Measurements from ENCODE around the gene PPIA. TPM values are rescaled to one million over a fixed set of nuclear protein-coding genes. Genes with fewer than 3 reads are reported as not detected.
"Not testable (repeated sequence)": the region's sequence is repeated elsewhere in the genome, so short reads cannot be mapped to it uniquely, and the experiment has no call there.

Gene PPIA
- total and polyA plus RNA-seq, 2 donors (not counting 1 experiment from before 2014, with no cell fraction given): 807 to 1,498 TPM

DNA sequence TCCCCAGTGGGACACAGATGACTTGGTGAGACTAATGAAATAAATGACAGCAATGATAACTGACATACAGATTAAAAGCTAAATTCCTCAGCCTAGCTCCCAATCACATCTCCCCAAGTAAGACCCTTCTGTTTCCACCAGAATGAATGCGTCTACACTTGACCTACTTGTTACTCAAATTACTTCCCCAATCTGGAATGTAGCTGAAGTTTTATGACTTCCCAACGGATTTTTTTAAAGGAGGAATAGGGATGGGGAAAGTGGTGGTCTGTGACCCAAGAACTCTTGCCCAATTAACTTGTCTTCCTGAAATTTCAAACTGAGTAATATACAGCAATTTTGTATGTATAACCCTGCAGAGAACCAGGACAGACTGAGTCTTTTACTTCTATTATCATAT lies 42.3 kb downstream of the PPIA start:
- ATAC-seq (ENCODE audit: low read depth) (no peak), DNase-seq (no peak)
- no peak overlapping the region for H3K4me2 ChIP-seq (replicated peaks; ENCODE audit: low read depth, low read length, poor library complexity, severe bottlenecking)
- H3K27ac Mint-ChIP-seq: no peak overlapping the region
- TF ChIP-seq, protein P1, sequence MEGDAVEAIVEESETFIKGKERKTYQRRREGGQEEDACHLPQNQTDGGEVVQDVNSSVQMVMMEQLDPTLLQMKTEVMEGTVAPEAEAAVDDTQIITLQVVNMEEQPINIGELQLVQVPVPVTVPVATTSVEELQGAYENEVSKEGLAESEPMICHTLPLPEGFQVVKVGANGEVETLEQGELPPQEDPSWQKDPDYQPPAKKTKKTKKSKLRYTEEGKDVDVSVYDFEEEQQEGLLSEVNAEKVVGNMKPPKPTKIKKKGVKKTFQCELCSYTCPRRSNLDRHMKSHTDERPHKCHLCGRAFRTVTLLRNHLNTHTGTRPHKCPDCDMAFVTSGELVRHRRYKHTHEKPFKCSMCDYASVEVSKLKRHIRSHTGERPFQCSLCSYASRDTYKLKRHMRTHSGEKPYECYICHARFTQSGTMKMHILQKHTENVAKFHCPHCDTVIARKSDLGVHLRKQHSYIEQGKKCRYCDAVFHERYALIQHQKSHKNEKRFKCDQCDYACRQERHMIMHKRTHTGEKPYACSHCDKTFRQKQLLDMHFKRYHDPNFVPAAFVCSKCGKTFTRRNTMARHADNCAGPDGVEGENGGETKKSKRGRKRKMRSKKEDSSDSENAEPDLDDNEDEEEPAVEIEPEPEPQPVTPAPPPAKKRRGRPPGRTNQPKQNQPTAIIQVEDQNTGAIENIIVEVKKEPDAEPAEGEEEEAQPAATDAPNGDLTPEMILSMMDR (IDR thresholded peaks at IDR 0.05): no peak
- no peak for TF ChIP-seq EZH2 (IDR thresholded peaks at IDR 0.05; ENCODE audit: borderline replicate concordance, insufficient read depth, low read depth, low read length, poor library complexity, severe bottlenecking)
- H2AFZ ChIP-seq (ENCODE audit: insufficient read depth, low read depth, low read length, poor library complexity, severe bottlenecking): no peak overlapping the region
- H3K4me1 ChIP-seq (ENCODE audit: control insufficient read depth in 2 of 2, insufficient read depth in 2 of 2, low read length in 2 of 2): no peaks in the 10 kb centered on the region
- H3K4me3 Mint-ChIP-seq: no peak overlapping the region
- ChIA-PET CTCF (no interaction called here), POLR2A (interaction anchor here (1.0 kb wide), 1 partner anchor 15 kb away, joined by 4 read pairs; no protein-coding TSS in a partner anchor)
- WGBS (ENCODE audit: insufficient coverage): no CpG with 5 or more reads among the region's 2 CpGs
- H3K27me3 ChIP-seq (replicated peaks in 1 of 4; ENCODE audit: control extremely low read depth in 1 of 4, control insufficient read depth in 3 of 4, insufficient read depth in 4 of 4, low read length in 3 of 4): no peaks in the 10 kb centered on the region
- peaks cover 77% of the 10 kb centered on the region for H3K79me2 ChIP-seq (ENCODE audit: control insufficient read depth, insufficient read depth, low read length)
- H4K20me1 ChIP-seq (ENCODE audit: control insufficient read depth, insufficient read depth, low read length, poor library complexity, severe bottlenecking): peaks cover 37% of the 10 kb centered on the region
- peaks cover 4% of the 10 kb centered on the region for H3K4me1 Mint-ChIP-seq
- H3K9me3 ChIP-seq (ENCODE audit: control extremely low read depth in 1 of 3, control insufficient read depth in 2 of 3, insufficient read depth in 1 of 3, low read length in 2 of 3): no peaks in the 10 kb centered on the region
- H3K27me3 Mint-ChIP-seq: no peaks in the 10 kb centered on the region
- peaks cover 0 to 68% of the 10 kb centered on the region in 2 experiments for H3K36me3 ChIP-seq (replicated peaks in 1 of 2; ENCODE audit: control extremely low read depth in 1 of 2, control insufficient read depth in 1 of 2, extremely low read depth in 1 of 2, insufficient read depth in 2 of 2, low read length in 1 of 2)
- intact Hi-C loops (cut with micrococcal nuclease): no loop called here
- H3K27ac ChIP-seq (ENCODE audit: low read length in 2 of 2): no peak overlapping the region
- no peak overlapping the region for H3K9ac ChIP-seq (ENCODE audit: low read length)
- no peak overlapping the region for H3K4me3 ChIP-seq (ENCODE audit: control extremely low read depth in 1 of 5, extremely low read depth in 1 of 5, insufficient read depth in 1 of 5, low read depth in 2 of 5, low read length in 4 of 5)
- H3K9me3 Mint-ChIP-seq (ENCODE audit: insufficient read depth): no peaks in the 10 kb centered on the region

DNA sequence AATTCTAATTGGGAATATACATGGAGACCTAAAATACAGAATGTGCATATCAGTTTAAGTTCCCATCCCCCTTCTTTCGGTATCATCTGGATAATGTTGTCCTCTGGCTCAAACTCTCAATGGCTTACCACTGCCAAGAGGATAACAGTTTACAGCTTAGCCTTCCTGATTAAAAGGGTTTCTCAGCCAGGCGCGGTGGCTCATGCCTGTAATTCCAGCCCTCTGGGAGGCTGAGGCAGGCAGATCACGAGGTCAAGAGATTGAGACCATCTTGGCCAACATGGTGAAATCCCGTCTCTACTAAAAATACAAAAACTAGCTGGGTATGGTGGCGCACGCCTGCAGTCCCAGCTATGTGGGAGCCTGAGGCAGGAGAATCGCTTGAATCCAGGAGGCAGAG lies 46.2 kb downstream of the PPIA start:
- H3K9ac ChIP-seq (ENCODE audit: low read length); H3K4me3 Mint-ChIP-seq; H3K4me2 ChIP-seq (replicated peaks; ENCODE audit: low read depth, low read length, poor library complexity, severe bottlenecking); DNase-seq; H3K27ac ChIP-seq (ENCODE audit: low read length in 2 of 2); intact Hi-C loops (cut with micrococcal nuclease); H3K9me3 ChIP-seq (ENCODE audit: control extremely low read depth in 1 of 3, control insufficient read depth in 2 of 3, insufficient read depth in 1 of 3, low read length in 2 of 3); H3K9me3 Mint-ChIP-seq (ENCODE audit: insufficient read depth); H2AFZ ChIP-seq (ENCODE audit: insufficient read depth, low read depth, low read length, poor library complexity, severe bottlenecking); H3K4me3 ChIP-seq (ENCODE audit: control extremely low read depth in 1 of 5, extremely low read depth in 1 of 5, insufficient read depth in 1 of 5, low read depth in 2 of 5, low read length in 4 of 5); H3K27me3 Mint-ChIP-seq; ATAC-seq (ENCODE audit: low read depth); POLR2A ChIA-PET; H3K27ac Mint-ChIP-seq; H3K27me3 ChIP-seq (replicated peaks in 1 of 4; ENCODE audit: control extremely low read depth in 1 of 4, control insufficient read depth in 3 of 4, insufficient read depth in 4 of 4, low read length in 3 of 4): not testable (repeated sequence)
- WGBS (ENCODE audit: insufficient coverage): 91% methylated on average over 3 of the region's 8 CpGs
- CTCF ChIA-PET: interaction anchor here (0.6 to 1.5 kb wide), 4 partner anchors 14 to 256 kb away, joined by 3 to 4 read pairs (median 3); no protein-coding TSS in a partner anchor
- Histone ChIP-seq H3K79me2 (ENCODE audit: control insufficient read depth, insufficient read depth, low read length) (peaks cover 84% of the 10 kb centered on the region), H4K20me1 (ENCODE audit: control insufficient read depth, insufficient read depth, low read length, poor library complexity, severe bottlenecking) (peaks cover 47% of the 10 kb centered on the region), H3K4me1 (ENCODE audit: control insufficient read depth in 2 of 2, insufficient read depth in 2 of 2, low read length in 2 of 2) (peaks cover 8 to 21% of the 10 kb centered on the region in 2 donors), H3K36me3 (replicated peaks in 1 of 2; ENCODE audit: control extremely low read depth in 1 of 2, control insufficient read depth in 1 of 2, extremely low read depth in 1 of 2, insufficient read depth in 2 of 2, low read length in 1 of 2) (peaks cover 0 to 36% of the 10 kb centered on the region in 2 experiments)
- peaks cover 32% of the 10 kb centered on the region for H3K4me1 Mint-ChIP-seq

DNA sequence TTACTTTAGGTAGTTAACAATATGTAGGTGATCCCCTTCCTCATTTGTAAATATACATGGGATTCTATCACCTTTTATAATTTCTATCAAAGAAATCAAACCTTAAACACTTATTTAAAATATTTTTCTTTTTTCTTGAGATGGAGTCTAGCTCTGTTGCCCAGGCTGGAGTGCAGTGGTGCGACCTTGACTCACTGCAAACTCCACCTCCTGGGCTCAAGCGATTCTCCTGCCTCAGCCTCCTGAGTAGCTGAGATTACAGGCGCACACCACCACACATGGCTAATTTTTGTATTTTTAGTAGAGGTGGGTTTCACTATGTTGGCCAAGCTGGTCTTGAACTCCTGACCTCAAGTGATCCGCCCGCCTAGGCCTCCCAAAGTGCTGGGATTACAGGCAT lies 47.0 kb downstream of the PPIA start:
- H3K4me2 ChIP-seq (replicated peaks; ENCODE audit: low read depth, low read length, poor library complexity, severe bottlenecking); intact Hi-C loops (cut with micrococcal nuclease); H3K9ac ChIP-seq (ENCODE audit: low read length); H3K9me3 Mint-ChIP-seq (ENCODE audit: insufficient read depth); H3K9me3 ChIP-seq (ENCODE audit: control extremely low read depth in 1 of 3, control insufficient read depth in 2 of 3, insufficient read depth in 1 of 3, low read length in 2 of 3); H3K4me3 Mint-ChIP-seq; H3K27me3 ChIP-seq (replicated peaks in 1 of 4; ENCODE audit: control extremely low read depth in 1 of 4, control insufficient read depth in 3 of 4, insufficient read depth in 4 of 4, low read length in 3 of 4); H3K27me3 Mint-ChIP-seq; DNase-seq; ATAC-seq (ENCODE audit: low read depth); H2AFZ ChIP-seq (ENCODE audit: insufficient read depth, low read depth, low read length, poor library complexity, severe bottlenecking); H3K27ac Mint-ChIP-seq; H3K27ac ChIP-seq (ENCODE audit: low read length in 2 of 2); H3K4me3 ChIP-seq (ENCODE audit: control extremely low read depth in 1 of 5, extremely low read depth in 1 of 5, insufficient read depth in 1 of 5, low read depth in 2 of 5, low read length in 4 of 5): not testable (repeated sequence)
- ChIA-PET POLR2A (interaction anchor here (0.6 kb wide), 1 partner anchor 255 kb away, joined by 5 read pairs; no protein-coding TSS in a partner anchor), CTCF (interaction anchor here (0.6 to 7.0 kb wide), 6 partner anchors 14 to 294 kb away, joined by 3 to 54 read pairs (median 4); no protein-coding TSS in a partner anchor)
- 90% methylated on average over 2 of the region's 5 CpGs for WGBS (ENCODE audit: insufficient coverage)
- Histone ChIP-seq H4K20me1 (ENCODE audit: control insufficient read depth, insufficient read depth, low read length, poor library complexity, severe bottlenecking) (peaks cover 45% of the 10 kb centered on the region), H3K4me1 (ENCODE audit: control insufficient read depth in 2 of 2, insufficient read depth in 2 of 2, low read length in 2 of 2) (peaks cover 8 to 21% of the 10 kb centered on the region in 2 donors), H3K79me2 (ENCODE audit: control insufficient read depth, insufficient read depth, low read length) (peaks cover 78% of the 10 kb centered on the region), H3K36me3 (replicated peaks in 1 of 2; ENCODE audit: control extremely low read depth in 1 of 2, control insufficient read depth in 1 of 2, extremely low read depth in 1 of 2, insufficient read depth in 2 of 2, low read length in 1 of 2) (peaks cover 0 to 33% of the 10 kb centered on the region in 2 experiments)
- peaks cover 35% of the 10 kb centered on the region for H3K4me1 Mint-ChIP-seq

Measured in B cell (primary cell).